Endothelial cell of umbilical vein (primary cell): ENCODE data around the gene PUS3. TPM values are rescaled to one million over a fixed set of nuclear protein-coding genes. Genes with fewer than 3 reads are reported as not detected.
A peak's percentile ranks its signal among the peaks of the same experiment; 100 is the strongest.

ENCODE experiments used
- BruUV-seq: library from RNA; stranded (reverse); fragments of 400-500 nt; replicated peaks from 2 replicates; lab custom pipeline; 2021; lab: Mats Ljungman, UMichigan
- CTCF ChIA-PET: fragments of 300-600, 350-600 bp; sonication (Branson Sonifier 250); formaldehyde crosslinking; loops from one replicate; lab custom pipeline; 2021; ENCODE audit warnings: antibody characterized with exemption, inconsistent platforms; lab: Charles Lee
- POLR2A ChIA-PET: fragments of 300-600, 350-600 bp; sonication (Branson Sonifier 250); formaldehyde crosslinking; loops from one replicate; lab custom pipeline; 2021; ENCODE audit warnings: antibody characterized with exemption, inconsistent platforms; lab: Charles Lee
- DNase-seq: peaks from one replicate; pipeline ENCODE4 v3.0.0-alpha.2; 2011; ENCODE audit warnings: low read depth, low spot score
- FAIRE-seq: peaks from 2 replicates; lab custom pipeline; 2011; peaks lifted over from hg19 to GRCh38; lab: Jason Lieb, UNC
- H2AFZ ChIP-seq: 2 replicates; pipeline ENCODE4 v1.6.0; 2012; ENCODE audit warnings: low read depth, low read length, control low read depth, inconsistent platforms
- H3K27ac ChIP-seq: 2 replicates; pipeline ENCODE4 v1.5.1; 2011; ENCODE audit warnings: low read depth, mild to moderate bottlenecking, control low read depth, low read length, moderate library complexity; ENCODE audit not compliant: insufficient read depth
- H3K27me3 ChIP-seq, 2 experiments: 2 replicates each; pipeline versions ENCODE4 v1.6.0 to v1.6.1; 2011; ENCODE audit warnings: low read length in 2 of 2, mixed read lengths in 1 of 2; ENCODE audit not compliant: control insufficient read depth in 2 of 2, insufficient read depth in 2 of 2
- H3K36me3 ChIP-seq, 2 experiments: 2 replicates in 1 of 2; 3 replicates in 1 of 2; pipeline ENCODE4 v1.5.1; 2011; ENCODE audit warnings: low read length in 2 of 2, mild to moderate bottlenecking in 1 of 2, moderate library complexity in 1 of 2; ENCODE audit not compliant: control insufficient read depth in 2 of 2, insufficient read depth in 2 of 2; ENCODE audit errors: extremely low read depth in 1 of 2
- H3K4me1 ChIP-seq: 3 replicates; pipeline ENCODE4 v1.5.1; 2011; ENCODE audit warnings: mild to moderate bottlenecking, low read length; ENCODE audit not compliant: control insufficient read depth, insufficient read depth; ENCODE audit errors: extremely low read depth
- H3K4me2 ChIP-seq: 2 replicates; pipeline ENCODE4 v1.6.1; 2011; ENCODE audit warnings: low read length, control low read depth, mixed read lengths; ENCODE audit not compliant: insufficient read depth
- H3K4me3 ChIP-seq, 3 experiments: fragments of 200-600 bp in 1 of 3; sonication (generic), shearing (Covaris generic) in 1 of 3; replicated peaks in 1 of 3; 2 replicates each; pipeline ENCODE4 v1.5.1; 2011 to 2016; ENCODE audit warnings: control low read depth in 3 of 3, low read length in 3 of 3, mild to moderate bottlenecking in 2 of 3, inconsistent platforms in 1 of 3, low read depth in 1 of 3, moderate library complexity in 1 of 3; ENCODE audit not compliant: insufficient read depth in 1 of 3
- H3K79me2 ChIP-seq: 2 replicates; pipeline ENCODE4 v1.6.0; 2012; ENCODE audit warnings: low read length, inconsistent platforms; ENCODE audit not compliant: control insufficient read depth, insufficient read depth
- H3K9ac ChIP-seq: replicated peaks from 2 replicates; pipeline ENCODE3; 2011; ENCODE audit warnings: low read length, control low read depth; ENCODE audit not compliant: insufficient read depth; ENCODE audit errors: extremely low read depth
- H3K9me1 ChIP-seq: replicated peaks from 3 replicates; pipeline ENCODE4 v1.6.0; 2011; ENCODE audit warnings: mild to moderate bottlenecking, low read length; ENCODE audit not compliant: control insufficient read depth, insufficient read depth; ENCODE audit errors: extremely low read depth
- H3K9me3 ChIP-seq: replicated peaks from 2 replicates; pipeline ENCODE4 v1.5.1; 2012; ENCODE audit warnings: low read length, inconsistent platforms; ENCODE audit not compliant: control insufficient read depth, insufficient read depth
- H4K20me1 ChIP-seq: replicated peaks from 2 replicates; pipeline ENCODE3; 2011; ENCODE audit warnings: mild to moderate bottlenecking, low read length; ENCODE audit not compliant: control insufficient read depth, insufficient read depth; ENCODE audit errors: extremely low read depth
- EZH2 ChIP-seq: IDR thresholded peaks from 2 replicates; pipeline ENCODE4 v1.6.1; 2012; ENCODE audit warnings: borderline replicate concordance, low read depth, mild to moderate bottlenecking, moderate library complexity, low read length, inconsistent platforms; ENCODE audit not compliant: severe bottlenecking
- FOS ChIP-seq: IDR thresholded peaks from 2 replicates; pipeline ENCODE4 v1.6.1; 2011; ENCODE audit warnings: mild to moderate bottlenecking, low read length, moderate library complexity, borderline replicate concordance; ENCODE audit not compliant: insufficient read depth
- GATA2 ChIP-seq: IDR thresholded peaks from 2 replicates; pipeline ENCODE4 v1.7.0; 2011; ENCODE audit warnings: low read depth, mild to moderate bottlenecking, moderate library complexity, mixed read lengths, low read length; ENCODE audit not compliant: insufficient read length, insufficient read depth
- JUN ChIP-seq: IDR thresholded peaks from 2 replicates; pipeline ENCODE4 v1.6.1; 2011; ENCODE audit warnings: borderline replicate concordance, low read depth; ENCODE audit not compliant: insufficient read length, insufficient read depth
- MAX ChIP-seq: IDR thresholded peaks from 2 replicates; pipeline ENCODE4 v1.6.1; 2011; ENCODE audit not compliant: insufficient read depth, insufficient read length
- MYC ChIP-seq: IDR thresholded peaks from one replicate; pipeline ENCODE4 v1.6.1; 2011; ENCODE audit warnings: mild to moderate bottlenecking, low read depth, low read length
- POLR2A ChIP-seq: IDR thresholded peaks from 2 replicates; pipeline ENCODE4 v1.6.1; 2012; ENCODE audit warnings: low read depth, mild to moderate bottlenecking, control low read depth, low read length
- POLR2AphosphoS5 ChIP-seq: IDR thresholded peaks from 2 replicates; pipeline ENCODE4 v1.6.1; 2012; ENCODE audit warnings: low read depth, mild to moderate bottlenecking, control low read depth, low read length, moderate library complexity; ENCODE audit not compliant: insufficient read depth
- dilution Hi-C: fragments of 300-500 bp; cut with MboI; formaldehyde crosslinking; loops from one replicate; pipeline ENCODE4 v1.15.0; 2019; ENCODE audit warnings: low sequenced_read_pairs; ENCODE audit not compliant: extremely low pct_ligation_motif_present
- intact Hi-C: fragments of 100-400 bp; cut with micrococcal nuclease; formaldehyde crosslinking; loops from one replicate; pipeline ENCODE4 v1.10.0; 2022
- polyA plus RNA-seq, 4 experiments: library from polyadenylated mRNA; depleted of rRNA in 3 of 4; stranded (reverse) in 3 of 4; unstranded in 1 of 4; fragments of >200 nt; gene quantifications; 2 replicates each; pipeline versions ENCODE4 v1.2.1 to v1.2.3, GENCODE V29; 2011 to 2012; ENCODE audit warnings: missing spikeins in 1 of 4
- total RNA-seq: library from RNA; stranded (reverse); gene quantifications from 2 replicates; pipeline ENCODE4 v1.2.3, GENCODE V29; 2021
- TF ChIP-seq, protein P1 (sequence below), 2 donors: IDR thresholded peaks; 1 replicate in 1 of 2; 2 replicates in 1 of 2; pipeline ENCODE4 v1.5.1; 2011; ENCODE audit warnings: low read length in 2 of 2, mild to moderate bottlenecking in 2 of 2, moderate library complexity in 2 of 2, control low read depth in 1 of 2, inconsistent platforms in 1 of 2, low read depth in 1 of 2; ENCODE audit not compliant: insufficient read depth in 1 of 2; ENCODE audit errors: extremely low read depth in 1 of 2

The PUS3 gene
- total and polyA plus RNA-seq, 2 donors (not counting 3 experiments of a cell fraction or from before 2014, with no cell fraction given): 5.1 to 10.3 TPM

GRCh38 chr11:125892071-125892470 lies 10.9 kb downstream of the PUS3 start:
- Histone ChIP-seq H3K4me3 (no peak overlapping the region), H3K36me3 (peaks cover 2 to 14% of the 10 kb centered on the region in 2 experiments), H3K27ac (no peak overlapping the region), H3K9me1 (no peaks in the 10 kb centered on the region), H3K4me2 (no peak overlapping the region), H3K9ac (no peak overlapping the region), H3K27me3 (no peaks in the 10 kb centered on the region), H3K4me1 (peaks cover 24% of the 10 kb centered on the region), H3K9me3 (no peaks in the 10 kb centered on the region), H3K79me2 (peaks cover 76% of the 10 kb centered on the region), H2AFZ (no peak overlapping the region), H4K20me1 (no peaks in the 10 kb centered on the region)
- no peak for TF ChIP-seq MYC
- peak; percentile 20 for TF ChIP-seq FOS
- CTCF ChIA-PET: interaction anchor here (1.2 kb wide), 1 partner anchor 11 kb away, joined by 5 read pairs; the partner anchor contains the start of gene PUS3
- DNase-seq (peak; percentile 9), FAIRE-seq (no peak)
- no TSS peak for BruUV-seq
- POLR2A ChIA-PET: no interaction called here
- dilution Hi-C loops (no loop called here), intact Hi-C loops (no loop called here)

- DNase-seq (peak; percentile 79), FAIRE-seq (no peak)
- intact Hi-C loops (no loop called here), dilution Hi-C loops (no loop called here)
- H3K36me3 ChIP-seq: peaks cover 2 to 14% of the 10 kb centered on the region in 2 experiments
- H3K9me1 ChIP-seq: no peaks in the 10 kb centered on the region
- peaks cover 26% of the 10 kb centered on the region for H3K4me1 ChIP-seq
- no peaks in the 10 kb centered on the region for H3K9me3 ChIP-seq
- TF ChIP-seq FOS (no peak), EZH2 (no peak), GATA2 (no peak), POLR2A (no peak), POLR2AphosphoS5 (no peak), JUN (no peak), MAX (no peak), MYC (no peak)
- TF ChIP-seq, protein P1, sequence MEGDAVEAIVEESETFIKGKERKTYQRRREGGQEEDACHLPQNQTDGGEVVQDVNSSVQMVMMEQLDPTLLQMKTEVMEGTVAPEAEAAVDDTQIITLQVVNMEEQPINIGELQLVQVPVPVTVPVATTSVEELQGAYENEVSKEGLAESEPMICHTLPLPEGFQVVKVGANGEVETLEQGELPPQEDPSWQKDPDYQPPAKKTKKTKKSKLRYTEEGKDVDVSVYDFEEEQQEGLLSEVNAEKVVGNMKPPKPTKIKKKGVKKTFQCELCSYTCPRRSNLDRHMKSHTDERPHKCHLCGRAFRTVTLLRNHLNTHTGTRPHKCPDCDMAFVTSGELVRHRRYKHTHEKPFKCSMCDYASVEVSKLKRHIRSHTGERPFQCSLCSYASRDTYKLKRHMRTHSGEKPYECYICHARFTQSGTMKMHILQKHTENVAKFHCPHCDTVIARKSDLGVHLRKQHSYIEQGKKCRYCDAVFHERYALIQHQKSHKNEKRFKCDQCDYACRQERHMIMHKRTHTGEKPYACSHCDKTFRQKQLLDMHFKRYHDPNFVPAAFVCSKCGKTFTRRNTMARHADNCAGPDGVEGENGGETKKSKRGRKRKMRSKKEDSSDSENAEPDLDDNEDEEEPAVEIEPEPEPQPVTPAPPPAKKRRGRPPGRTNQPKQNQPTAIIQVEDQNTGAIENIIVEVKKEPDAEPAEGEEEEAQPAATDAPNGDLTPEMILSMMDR (IDR thresholded peaks at IDR 0.05; ENCODE audit: extremely low read depth in 1 of 2, insufficient read depth in 1 of 2, low read depth in 1 of 2, low read length in 2 of 2): no peak
- peak overlapping the region; percentile 8 for H3K9ac ChIP-seq
- H3K4me2 ChIP-seq: peak overlapping the region; percentile 79
- H3K27ac ChIP-seq: peak overlapping the region; percentile 4
- peak overlapping the region in 1 of 3 experiments; percentile 11 for H3K4me3 ChIP-seq
- H3K79me2 ChIP-seq: peaks cover 63% of the 10 kb centered on the region
- CTCF ChIA-PET: interaction anchor here (0.8 to 0.9 kb wide), 3 partner anchors 8 to 16 kb away, joined by 3 to 4 read pairs (median 3); partner anchors contain the start of gene PUS3
- H2AFZ ChIP-seq: no peak overlapping the region
- no peaks in the 10 kb centered on the region for H4K20me1 ChIP-seq
- H3K27me3 ChIP-seq: no peaks in the 10 kb centered on the region
- BruUV-seq: no TSS peak
- POLR2A ChIA-PET: interaction anchor here (1.0 kb wide), 1 partner anchor 13 kb away, joined by 3 read pairs; the partner anchor contains the start of gene PUS3
Measured at GRCh38 chr11:125890447-125891100, 12.4 kb downstream of the PUS3 start.
